Measurements from ENCODE around the gene OIT3.

Gene OIT3

GRCh38 chr10:72943498-72944234, 50.1 kb downstream of the OIT3 start:
- DNase-seq (no peak), ATAC-seq (replicated peaks) (no peak)
- H3K4me1 Mint-ChIP-seq (ENCODE audit: low read depth in 2 of 2) = peaks cover 12 to 17% of the 10 kb centered on the region in 2 donors
- no peak overlapping the region for H3K4me3 Mint-ChIP-seq
- no peaks in the 10 kb centered on the region for H3K9me3 Mint-ChIP-seq
- H3K27me3 Mint-ChIP-seq = peaks cover 14 to 30% of the 10 kb centered on the region in 2 donors
- H3K27ac Mint-ChIP-seq = no peak overlapping the region
- H3K36me3 Mint-ChIP-seq (ENCODE audit: insufficient read depth) = peaks cover 4% of the 10 kb centered on the region

GRCh38 chr10:72946963-72947362, 53.4 kb downstream of the OIT3 start:
- ATAC-seq (replicated peaks) = no peak
- no peak for DNase-seq
- peaks cover 3 to 6% of the 10 kb centered on the region in 2 donors for H3K4me1 Mint-ChIP-seq (ENCODE audit: low read depth in 2 of 2)
- no peak overlapping the region for H3K27ac Mint-ChIP-seq
- H3K27me3 Mint-ChIP-seq = peaks cover 14 to 40% of the 10 kb centered on the region in 2 donors
- no peaks in the 10 kb centered on the region for H3K36me3 Mint-ChIP-seq (ENCODE audit: insufficient read depth)
- H3K9me3 Mint-ChIP-seq = no peaks in the 10 kb centered on the region
- H3K4me3 Mint-ChIP-seq = no peak overlapping the region

GRCh38 chr10:72948762-72949161, 55.2 kb downstream of the OIT3 start:
- H3K4me3 Mint-ChIP-seq = no peak overlapping the region
- DNase-seq (no peak), ATAC-seq (replicated peaks) (no peak)
- no peaks in the 10 kb centered on the region for H3K36me3 Mint-ChIP-seq (ENCODE audit: insufficient read depth)
- no peaks in the 10 kb centered on the region for H3K4me1 Mint-ChIP-seq (ENCODE audit: low read depth in 2 of 2)
- H3K9me3 Mint-ChIP-seq = no peaks in the 10 kb centered on the region
- H3K27ac Mint-ChIP-seq = no peak overlapping the region
- peaks cover 14 to 45% of the 10 kb centered on the region in 2 donors for H3K27me3 Mint-ChIP-seq

DNA sequence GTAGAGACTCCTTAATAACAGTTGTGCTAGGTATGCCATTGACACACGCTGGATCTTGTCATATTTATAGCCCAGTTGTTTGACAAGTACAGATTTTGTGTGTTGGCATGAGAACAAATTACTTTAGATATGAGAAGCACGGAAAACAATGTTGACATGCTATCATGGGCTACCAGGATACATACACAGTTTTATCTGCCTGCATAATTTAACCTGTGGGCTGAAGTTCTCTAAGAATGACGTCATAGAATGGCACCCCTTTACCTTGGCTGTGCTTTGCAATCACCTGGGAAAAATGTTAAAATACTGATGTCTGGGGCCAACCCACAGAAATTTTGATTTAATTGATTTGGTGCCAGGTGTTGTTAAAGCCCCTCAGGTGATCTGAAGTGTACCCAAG, 58.2 kb downstream of the OIT3 start:
- no peaks in the 10 kb centered on the region for H3K36me3 Mint-ChIP-seq (ENCODE audit: insufficient read depth)
- no peak overlapping the region for H3K4me3 Mint-ChIP-seq
- DNase-seq (no peak), ATAC-seq (replicated peaks) (no peak)
- no peak overlapping the region for H3K27ac Mint-ChIP-seq
- H3K27me3 Mint-ChIP-seq = peaks cover 8 to 40% of the 10 kb centered on the region in 2 donors
- no peaks in the 10 kb centered on the region for H3K4me1 Mint-ChIP-seq (ENCODE audit: low read depth in 2 of 2)
- no peaks in the 10 kb centered on the region for H3K9me3 Mint-ChIP-seq

DNA sequence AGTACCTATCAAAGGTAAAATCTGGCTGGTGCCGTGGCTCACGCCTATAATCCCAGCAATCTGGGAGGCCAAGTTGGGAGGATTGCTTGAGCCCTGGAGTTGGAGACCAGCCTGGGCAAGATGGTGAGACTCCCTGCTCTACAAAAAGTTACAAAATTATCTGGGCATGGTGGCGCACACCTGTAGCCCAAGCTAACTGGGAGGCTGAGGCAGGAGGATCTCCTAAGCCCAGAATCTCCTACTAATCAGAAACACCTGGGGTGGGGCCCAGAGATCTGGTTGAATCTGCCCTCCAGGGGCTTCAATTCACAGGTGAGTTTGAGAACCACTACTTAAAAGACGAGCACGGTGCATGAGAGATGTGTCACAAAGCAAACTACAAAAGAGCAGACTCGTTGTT, 58.6 kb downstream of the OIT3 start:
- no peak overlapping the region for H3K4me3 Mint-ChIP-seq
- peaks cover 8 to 42% of the 10 kb centered on the region in 2 donors for H3K27me3 Mint-ChIP-seq
- ATAC-seq (replicated peaks) (no peak), DNase-seq (no peak)
- no peak overlapping the region for H3K27ac Mint-ChIP-seq
- H3K36me3 Mint-ChIP-seq (ENCODE audit: insufficient read depth) = no peaks in the 10 kb centered on the region
- no peaks in the 10 kb centered on the region for H3K4me1 Mint-ChIP-seq (ENCODE audit: low read depth in 2 of 2)
- no peaks in the 10 kb centered on the region for H3K9me3 Mint-ChIP-seq

GRCh38 chr10:72952642-72953158, 59.2 kb downstream of the OIT3 start:
- Mint-ChIP-seq H3K4me1 (ENCODE audit: low read depth in 2 of 2) (no peaks in the 10 kb centered on the region), H3K27me3 (peaks cover 8 to 42% of the 10 kb centered on the region in 2 donors), H3K27ac (no peak overlapping the region), H3K4me3 (no peak overlapping the region), H3K9me3 (no peaks in the 10 kb centered on the region), H3K36me3 (ENCODE audit: insufficient read depth) (no peaks in the 10 kb centered on the region)
- ATAC-seq (replicated peaks) (no peak), DNase-seq (no peak)

DNA sequence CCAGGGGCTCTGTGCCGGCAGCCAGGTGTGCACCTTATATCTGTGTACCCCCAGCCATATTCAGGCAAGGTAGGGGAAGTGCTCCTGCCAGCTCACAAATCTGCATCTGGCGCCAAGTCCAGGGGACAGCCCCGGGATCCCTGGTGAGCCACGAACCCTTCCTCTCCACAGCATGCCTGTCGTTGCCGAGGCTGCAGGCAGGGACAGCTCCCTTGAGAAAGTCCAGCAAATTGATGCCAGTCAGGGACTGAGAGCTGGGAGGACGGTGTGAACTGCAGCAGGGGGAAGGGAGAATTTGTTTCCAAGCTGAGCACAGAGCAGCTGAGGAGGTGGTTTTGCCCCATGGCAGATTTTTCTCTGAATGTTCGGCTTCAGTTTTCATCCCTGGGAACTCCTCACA, 60.1 kb downstream of the OIT3 start:
- H3K27ac Mint-ChIP-seq = no peak overlapping the region
- no peak overlapping the region for H3K4me3 Mint-ChIP-seq
- ATAC-seq (replicated peaks) = no peak
- no peak for DNase-seq
- H3K9me3 Mint-ChIP-seq = no peaks in the 10 kb centered on the region
- H3K4me1 Mint-ChIP-seq (ENCODE audit: low read depth in 2 of 2) = no peaks in the 10 kb centered on the region
- H3K36me3 Mint-ChIP-seq (ENCODE audit: insufficient read depth) = no peaks in the 10 kb centered on the region
- H3K27me3 Mint-ChIP-seq = peaks cover 8 to 37% of the 10 kb centered on the region in 2 donors

DNA sequence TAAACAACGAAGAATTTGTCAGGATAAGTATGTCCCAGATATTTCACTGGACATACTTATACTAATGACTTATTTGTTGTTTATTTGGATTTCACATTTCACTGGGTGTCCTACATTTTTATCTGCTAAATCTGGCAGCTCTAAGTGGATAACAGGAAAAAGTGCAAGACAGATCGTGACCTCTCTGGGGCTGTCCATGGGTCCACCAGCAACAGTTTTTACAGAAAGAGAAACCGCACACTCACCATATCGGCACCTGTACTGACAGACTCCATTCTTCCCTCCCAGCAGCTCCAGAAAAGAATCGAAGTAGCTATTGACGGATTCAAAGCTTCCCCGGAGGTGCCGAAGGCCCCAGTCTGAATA, 60.7 kb downstream of the OIT3 start:
- no peaks in the 10 kb centered on the region for H3K4me1 Mint-ChIP-seq (ENCODE audit: low read depth in 2 of 2)
- H3K9me3 Mint-ChIP-seq = no peaks in the 10 kb centered on the region
- H3K27ac Mint-ChIP-seq = no peak overlapping the region
- no peaks in the 10 kb centered on the region for H3K36me3 Mint-ChIP-seq (ENCODE audit: insufficient read depth)
- no peak for ATAC-seq (replicated peaks)
- no peak overlapping the region for H3K4me3 Mint-ChIP-seq
- DNase-seq = no peak
- H3K27me3 Mint-ChIP-seq = peaks cover 8 to 37% of the 10 kb centered on the region in 2 donors

DNA sequence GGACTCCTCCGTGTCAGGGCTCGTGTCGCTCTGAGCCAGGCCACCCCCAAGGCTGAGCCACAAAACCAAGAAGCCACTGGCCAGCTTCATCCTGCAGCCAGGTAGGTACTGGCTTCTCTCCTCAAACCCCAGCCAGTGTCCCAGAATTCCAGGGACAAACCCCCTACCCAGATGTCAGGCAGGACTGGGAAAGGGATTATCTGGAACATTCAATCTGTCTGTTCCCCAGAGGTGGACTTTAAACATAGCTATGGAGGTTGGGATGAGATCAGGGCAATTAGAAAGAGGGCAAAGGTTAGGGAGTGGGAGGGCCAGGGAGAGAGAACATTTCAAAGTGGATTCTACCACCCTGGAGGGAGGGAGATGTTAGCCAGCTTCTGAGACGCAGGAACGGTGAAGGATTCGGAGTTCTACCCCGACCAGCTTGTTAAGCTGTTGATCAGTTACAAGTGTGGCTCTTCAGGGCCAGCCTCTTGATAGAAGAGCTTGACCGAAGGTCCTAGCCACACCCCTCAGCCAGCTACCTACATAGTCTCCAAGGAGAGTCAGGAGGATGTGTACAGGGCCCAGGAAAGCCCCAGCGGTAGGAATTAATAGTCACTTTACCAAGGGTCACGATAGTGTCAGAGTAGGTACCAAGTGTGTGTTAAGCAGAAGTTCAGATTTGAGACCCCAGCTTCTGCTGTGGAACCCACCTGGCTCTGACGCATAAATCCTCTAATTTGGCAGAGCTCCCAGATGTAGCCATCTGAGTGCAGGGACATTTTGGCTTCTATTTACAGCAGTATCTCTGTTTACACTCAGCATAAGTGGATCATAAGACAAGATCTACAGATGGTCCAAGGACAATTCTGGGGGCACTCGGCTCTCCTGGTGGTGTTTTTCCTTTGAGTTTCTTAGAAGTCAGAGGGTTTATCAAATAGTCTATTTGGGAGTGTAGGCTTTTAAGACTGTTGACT, 61.3 kb downstream of the OIT3 start, which contains the start of gene PLA2G12B:
Gene PLA2G12B (minus strand): TSS at position 211 of the 959 bp plus-strand sequence. CDS start 121 bp downstream, at position 90.
- DNase-seq = no peak
- H3K27ac Mint-ChIP-seq = no peak within 1 kb of the TSS
- no peak for ATAC-seq (replicated peaks)
- H3K4me3 Mint-ChIP-seq = no peak within 1 kb of the TSS
- no peaks in the 10 kb centered on the region for H3K36me3 Mint-ChIP-seq (ENCODE audit: insufficient read depth)
- no peaks in the 10 kb centered on the region for H3K4me1 Mint-ChIP-seq (ENCODE audit: low read depth in 2 of 2)
- no peaks in the 10 kb centered on the region for H3K9me3 Mint-ChIP-seq
- H3K27me3 Mint-ChIP-seq = peaks cover 8 to 34% of the 10 kb centered on the region in 2 donors

DNA sequence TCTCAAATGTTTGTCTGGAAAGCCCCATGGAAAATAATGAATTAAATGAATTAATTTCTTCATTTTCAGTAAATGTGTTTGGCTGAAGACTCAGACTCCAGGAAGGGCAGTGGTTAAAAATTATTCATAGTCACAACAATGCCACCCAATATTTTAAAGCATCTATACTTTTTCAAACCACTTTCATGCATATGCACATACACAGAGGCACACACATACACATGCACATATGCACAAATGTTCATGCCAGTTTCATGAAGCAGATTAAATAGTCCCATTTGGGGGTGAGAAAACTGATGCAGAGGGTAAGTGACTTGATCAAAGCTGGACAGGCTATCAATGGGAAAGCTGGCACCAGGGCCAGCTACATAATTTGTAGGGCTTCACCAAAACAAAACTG, 62.5 kb downstream of the OIT3 start:
- H3K4me3 Mint-ChIP-seq = no peak overlapping the region
- DNase-seq = no peak
- ATAC-seq (replicated peaks) = no peak
- no peaks in the 10 kb centered on the region for H3K4me1 Mint-ChIP-seq (ENCODE audit: low read depth in 2 of 2)
- no peak overlapping the region for H3K27ac Mint-ChIP-seq
- peaks cover 8 to 27% of the 10 kb centered on the region in 2 donors for H3K27me3 Mint-ChIP-seq
- H3K36me3 Mint-ChIP-seq (ENCODE audit: insufficient read depth) = no peaks in the 10 kb centered on the region
- H3K9me3 Mint-ChIP-seq = no peaks in the 10 kb centered on the region

DNA sequence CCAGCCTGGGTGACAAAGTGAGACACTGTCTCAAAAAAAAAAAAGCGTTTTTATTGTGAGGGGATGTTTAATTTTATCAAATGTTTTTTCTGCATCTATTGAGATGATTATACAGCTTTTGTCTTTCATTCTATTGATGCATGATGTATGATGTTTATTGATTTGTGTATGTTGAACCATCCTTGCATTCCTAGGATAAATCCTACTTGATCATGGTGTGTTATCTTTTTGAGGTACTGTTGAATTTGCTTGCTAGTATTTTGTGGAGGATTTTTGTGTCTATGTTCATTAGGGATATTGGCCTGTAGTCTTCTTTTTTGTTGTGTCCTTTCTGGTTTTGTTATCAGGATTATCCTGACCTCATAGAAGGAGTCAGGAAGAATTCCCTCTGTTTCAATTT, 83.3 kb downstream of the OIT3 start:
- DNase-seq (no peak), ATAC-seq (replicated peaks) (no peak)
- Mint-ChIP-seq H3K9me3 (peaks cover 11 to 43% of the 10 kb centered on the region in 2 donors), H3K4me3 (no peak overlapping the region), H3K4me1 (ENCODE audit: low read depth in 2 of 2) (no peaks in the 10 kb centered on the region), H3K36me3 (ENCODE audit: insufficient read depth) (no peaks in the 10 kb centered on the region), H3K27me3 (peaks cover 41 to 50% of the 10 kb centered on the region in 2 donors), H3K27ac (no peak overlapping the region)

GRCh38 chr10:72979709-72980108, 86.2 kb downstream of the OIT3 start:
- Mint-ChIP-seq H3K4me3 (no peak overlapping the region), H3K9me3 (peaks cover 11 to 54% of the 10 kb centered on the region in 2 donors), H3K36me3 (ENCODE audit: insufficient read depth) (no peaks in the 10 kb centered on the region), H3K27me3 (peaks cover 36 to 56% of the 10 kb centered on the region in 2 donors), H3K4me1 (ENCODE audit: low read depth in 2 of 2) (no peaks in the 10 kb centered on the region), H3K27ac (no peak overlapping the region)
- ATAC-seq (replicated peaks) = no peak
- DNase-seq = no peak

DNA sequence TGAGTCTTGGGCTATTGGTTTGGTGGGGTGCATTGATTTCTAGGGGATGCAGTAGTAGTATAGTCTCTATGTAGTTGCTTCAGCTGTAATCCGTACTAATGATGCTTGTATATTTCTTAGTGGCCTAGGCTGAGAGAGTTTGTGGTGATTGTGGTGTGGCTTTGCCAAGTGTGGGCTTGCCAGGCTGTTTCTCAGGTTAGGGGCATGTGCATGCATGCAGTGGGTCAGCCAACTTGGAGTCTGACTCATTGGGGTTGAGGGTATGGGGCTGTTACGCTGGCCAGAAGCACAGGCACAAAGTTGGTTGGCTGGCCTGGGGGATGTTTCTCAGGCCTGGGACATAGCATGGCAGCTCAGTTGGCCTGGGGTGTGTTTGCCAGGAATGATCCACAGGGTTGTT, 86.8 kb downstream of the OIT3 start:
- Mint-ChIP-seq H3K27me3 (peaks cover 30 to 50% of the 10 kb centered on the region in 2 donors), H3K4me1 (ENCODE audit: low read depth in 2 of 2) (no peaks in the 10 kb centered on the region), H3K4me3 (no peak overlapping the region), H3K27ac (no peak overlapping the region), H3K9me3 (peaks cover 11 to 47% of the 10 kb centered on the region in 2 donors), H3K36me3 (ENCODE audit: insufficient read depth) (no peaks in the 10 kb centered on the region)
- ATAC-seq (replicated peaks) (no peak), DNase-seq (no peak)

All from effector memory CD8-positive, alpha-beta T cell (primary cell).